NOMO-1 treated with DMSO at 0.1 percent for 48 hours (cell line): ENCODE measurements around the gene GPR152.
"Not testable (repeated sequence)": the region's sequence is repeated elsewhere in the genome, so short reads cannot be mapped to it uniquely, and the experiment has no call there.

Experiments
- DNase-seq: peaks from one replicate; lab custom pipeline; 2025; ENCODE audit not compliant: unreplicated experiment; lab: John Stamatoyannopoulos, UW

GPR152 gene

DNA sequence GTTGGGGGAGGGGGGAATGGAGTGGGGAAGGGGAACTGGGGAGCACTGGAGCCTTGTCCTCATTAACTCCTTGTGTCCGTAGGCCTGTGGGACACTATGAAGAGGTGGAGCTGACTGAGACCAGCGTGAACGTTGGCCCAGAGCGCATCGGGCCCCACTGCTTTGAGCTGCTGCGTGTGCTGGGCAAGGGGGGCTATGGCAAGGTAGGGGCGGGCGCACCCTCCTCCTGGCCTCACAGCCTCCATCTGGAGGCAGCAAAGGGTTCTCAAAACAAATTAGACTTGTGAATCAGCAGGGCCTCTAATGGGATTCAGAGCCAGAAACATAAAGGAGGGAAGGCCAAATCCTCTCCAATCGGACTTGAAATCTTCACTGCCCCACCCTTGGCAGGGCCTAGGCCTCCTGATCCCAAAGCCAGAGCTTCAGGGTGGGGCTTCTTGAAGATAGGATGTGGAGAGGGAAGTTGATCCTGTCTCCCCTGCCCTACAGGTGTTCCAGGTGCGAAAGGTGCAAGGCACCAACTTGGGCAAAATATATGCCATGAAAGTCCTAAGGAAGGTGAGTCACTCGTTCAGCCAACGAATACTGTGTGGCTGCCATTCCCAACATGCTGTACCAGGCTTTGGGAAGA is 23.4 kb downstream of the GPR152 start:
- no peak for DNase-seq

DNA sequence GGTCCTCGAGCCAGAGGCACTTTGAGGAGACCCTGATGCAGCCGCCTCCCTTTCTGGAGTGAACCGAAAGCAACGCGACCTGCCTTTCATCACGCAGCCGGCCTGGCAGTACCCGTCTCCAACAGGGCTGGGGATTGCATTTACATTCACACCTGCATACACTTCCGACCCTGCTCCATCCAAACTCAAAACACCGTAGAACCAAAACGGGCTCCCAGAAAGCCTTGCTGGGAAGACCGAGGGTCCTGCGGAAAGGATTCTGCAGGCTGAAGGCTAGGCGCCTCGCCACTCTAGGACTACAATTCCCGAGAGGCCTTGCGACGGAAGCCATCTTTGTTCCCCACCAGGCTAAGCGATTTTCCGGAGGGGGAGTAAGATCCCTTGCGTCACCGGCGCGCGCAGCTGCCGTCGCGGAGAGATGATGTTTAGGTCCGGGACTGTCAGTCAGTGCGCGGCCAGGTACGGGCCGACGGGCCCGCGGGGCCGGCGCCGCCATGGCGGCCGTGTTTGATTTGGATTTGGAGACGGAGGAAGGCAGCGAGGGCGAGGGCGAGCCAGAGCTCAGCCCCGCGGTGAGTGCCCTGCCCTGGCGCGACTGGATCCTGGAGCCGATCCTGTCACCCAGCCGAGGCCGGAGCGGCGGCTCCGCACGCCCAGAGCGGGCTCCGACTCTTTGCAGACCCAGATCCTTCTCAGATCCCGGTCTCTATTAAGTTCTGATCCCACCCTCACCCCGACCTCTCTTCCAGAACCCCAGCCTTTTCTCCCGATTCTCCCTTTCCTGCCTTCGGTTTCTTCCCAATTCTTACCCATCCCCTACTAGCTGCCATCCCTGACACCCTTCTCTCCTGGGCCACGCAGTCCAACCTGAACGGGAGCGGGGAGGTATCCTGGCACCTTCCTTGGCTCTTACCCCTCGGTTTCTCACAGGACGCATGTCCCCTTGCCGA is 24.2 kb downstream of the GPR152 start, which contains the start of gene RPS6KB2:
Gene RPS6KB2 (plus strand): TSS at position 443 of the 950 bp plus-strand sequence. CDS start 52 bp downstream, at position 495.
- peak; percentile 93 for DNase-seq

DNA sequence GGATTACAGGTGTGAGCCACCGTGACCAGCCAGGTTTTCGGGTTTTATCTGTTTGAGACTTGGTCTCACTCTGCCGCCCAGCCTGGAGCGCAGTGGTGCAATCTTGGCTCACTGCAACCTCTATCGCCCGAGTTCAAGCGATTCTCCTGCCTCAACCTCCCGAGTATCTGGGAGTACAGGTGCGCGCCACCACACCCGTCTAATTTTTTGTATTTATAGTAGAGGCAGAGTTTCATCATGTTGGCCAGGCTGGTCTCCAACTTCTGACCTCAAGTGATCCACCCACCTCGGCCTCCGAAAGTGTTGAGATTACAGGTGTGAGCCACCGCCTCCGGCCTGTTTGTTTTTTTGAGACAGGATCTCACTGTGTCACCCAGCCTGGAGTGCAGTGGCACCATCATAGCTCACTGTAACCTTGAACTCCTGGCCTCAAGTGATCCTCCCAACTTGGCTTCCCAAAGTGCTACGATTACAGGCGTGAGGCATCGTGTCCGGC is 25.1 kb downstream of the GPR152 start:
- not testable (repeated sequence) for DNase-seq

DNA sequence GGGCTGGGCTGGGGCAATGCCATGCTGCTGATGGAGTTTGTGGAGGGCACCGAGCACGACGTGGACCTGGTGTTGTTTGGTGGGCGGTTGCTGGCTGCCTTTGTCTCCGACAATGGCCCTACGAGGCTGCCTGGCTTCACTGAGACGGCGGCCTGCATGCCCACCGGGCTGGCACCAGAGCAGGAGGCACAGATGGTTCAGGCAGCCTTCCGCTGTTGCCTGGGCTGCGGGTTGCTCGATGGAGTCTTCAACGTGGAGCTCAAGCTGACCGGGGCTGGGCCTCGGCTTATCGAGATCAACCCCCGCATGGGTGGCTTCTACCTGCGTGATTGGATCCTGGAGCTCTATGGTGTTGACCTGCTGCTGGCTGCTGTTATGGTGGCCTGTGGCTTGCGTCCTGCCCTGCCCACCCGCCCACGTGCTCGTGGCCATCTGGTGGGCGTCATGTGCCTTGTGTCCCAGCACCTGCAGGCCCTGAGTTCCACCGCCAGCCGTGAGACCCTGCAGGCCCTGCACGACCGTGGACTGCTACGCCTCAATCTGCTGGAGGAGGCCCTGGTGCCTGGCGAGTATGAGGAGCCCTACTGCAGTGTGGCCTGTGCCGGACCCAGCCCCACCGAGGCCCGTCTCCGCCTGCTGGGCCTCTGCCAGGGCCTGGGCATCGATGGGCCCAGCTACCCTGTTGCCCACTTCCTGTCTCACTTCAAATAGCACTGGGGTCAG is 28.5 kb downstream of the GPR152 start:
- DNase-seq, result no peak

DNA sequence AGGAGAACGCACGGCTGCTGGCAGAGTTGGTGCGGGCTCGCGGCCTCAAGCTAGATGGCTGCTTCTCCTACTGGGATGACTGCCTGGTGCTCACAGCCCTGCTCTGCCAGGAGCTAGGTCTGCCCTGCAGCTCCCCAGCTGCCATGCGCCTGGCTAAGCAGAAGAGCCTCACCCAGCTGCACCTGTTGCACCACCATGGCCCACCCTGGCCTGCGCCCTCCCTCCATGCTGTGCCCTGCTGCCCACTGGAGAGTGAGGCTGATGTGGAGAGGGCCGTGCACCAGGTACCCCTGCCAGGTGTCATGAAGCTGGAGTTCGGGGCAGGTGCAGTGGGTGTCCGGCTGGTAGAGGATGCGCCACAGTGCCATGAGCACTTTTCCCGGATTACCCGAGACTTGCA is 29.1 kb downstream of the GPR152 start:
- no peak for DNase-seq

DNA sequence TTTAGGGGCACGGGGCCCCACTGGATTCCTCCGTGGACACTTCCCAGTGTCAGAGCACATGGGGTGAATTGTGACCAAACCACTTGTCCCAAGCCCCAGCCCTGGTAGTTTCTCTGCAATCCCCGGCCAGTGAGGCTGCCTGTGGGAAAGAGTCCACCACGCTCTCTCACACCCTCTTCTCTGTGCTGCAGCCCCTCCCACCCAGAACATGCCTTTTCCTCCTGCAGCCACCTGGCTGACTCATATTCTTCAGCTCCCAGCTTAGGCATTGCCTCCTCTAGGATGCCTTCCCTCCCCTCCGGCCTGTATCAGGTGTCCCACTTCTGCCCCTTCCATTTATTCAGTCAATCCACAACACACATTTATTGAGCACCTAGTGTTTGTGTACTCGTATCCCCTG is 29.6 kb downstream of the GPR152 start:
- DNase-seq, result no peak

DNA sequence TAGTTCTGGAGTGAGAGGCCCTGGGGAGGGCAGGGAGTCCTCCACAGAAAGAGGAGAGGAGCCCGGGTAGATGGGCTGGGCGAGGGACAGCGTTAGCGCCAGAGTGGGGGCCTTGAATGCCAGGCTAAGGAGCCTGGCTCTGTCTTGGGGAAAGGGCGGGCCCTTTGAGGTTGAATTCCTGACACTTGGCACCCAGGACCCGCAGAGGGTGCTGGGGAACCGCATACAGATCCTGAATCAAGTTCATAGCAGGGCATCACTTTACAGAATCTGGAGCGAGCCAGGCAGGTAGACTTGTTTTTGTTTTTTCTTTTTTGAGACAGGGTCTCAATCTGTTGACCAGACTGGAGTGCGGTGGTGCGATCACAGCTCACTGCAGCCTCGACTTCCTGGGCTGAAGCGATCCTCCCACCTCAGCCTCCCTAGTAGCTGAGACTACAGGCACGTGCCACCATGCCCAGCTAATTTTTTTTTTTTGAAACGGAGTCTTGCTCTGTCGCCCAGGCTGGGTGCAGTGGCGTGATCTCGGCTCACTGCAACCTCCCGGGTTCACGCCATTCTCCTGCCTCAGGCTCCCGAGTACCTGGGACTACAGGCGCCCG is 31.0 kb downstream of the GPR152 start:
- DNase-seq, result no peak

DNA sequence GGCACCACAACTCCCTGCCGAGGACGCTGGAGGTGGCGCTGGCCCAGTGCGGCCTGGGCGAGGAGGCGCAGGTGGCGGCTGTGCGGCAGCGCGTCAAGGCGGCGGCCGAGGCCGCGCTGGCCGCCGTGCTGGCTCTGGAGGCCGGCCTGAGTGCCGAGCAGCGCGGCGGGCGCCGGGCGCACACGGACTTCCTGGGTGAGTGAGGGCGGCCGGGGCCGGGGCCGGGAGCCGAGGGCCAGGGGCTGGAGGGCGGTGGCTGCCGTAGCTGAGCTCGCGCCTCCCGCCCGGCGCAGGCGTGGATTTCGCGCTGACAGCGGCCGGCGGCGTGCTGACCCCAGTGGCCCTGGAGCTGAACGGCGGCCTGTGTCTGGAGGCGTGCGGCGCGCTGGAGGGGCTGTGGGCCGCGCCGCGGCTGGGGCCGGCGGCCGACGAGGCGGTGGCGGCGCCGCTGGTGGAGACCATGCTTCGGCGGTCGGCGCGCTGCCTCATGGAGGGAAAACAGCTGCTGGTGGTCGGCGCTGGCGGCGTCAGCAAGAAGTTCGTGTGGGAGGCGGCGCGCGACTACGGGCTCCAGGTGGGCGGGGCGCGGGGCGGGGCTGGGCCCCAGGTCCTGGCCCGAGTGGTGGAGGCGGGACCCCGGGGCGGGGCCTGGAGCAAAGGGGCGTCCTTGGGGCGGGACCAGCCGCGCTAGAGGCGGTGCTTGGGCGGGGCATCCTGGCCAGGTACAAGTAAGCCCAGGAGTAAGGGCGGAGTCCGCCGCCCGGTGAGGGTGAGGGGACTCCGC is 31.7 kb downstream of the GPR152 start:
- peak; percentile 81 for DNase-seq

DNA sequence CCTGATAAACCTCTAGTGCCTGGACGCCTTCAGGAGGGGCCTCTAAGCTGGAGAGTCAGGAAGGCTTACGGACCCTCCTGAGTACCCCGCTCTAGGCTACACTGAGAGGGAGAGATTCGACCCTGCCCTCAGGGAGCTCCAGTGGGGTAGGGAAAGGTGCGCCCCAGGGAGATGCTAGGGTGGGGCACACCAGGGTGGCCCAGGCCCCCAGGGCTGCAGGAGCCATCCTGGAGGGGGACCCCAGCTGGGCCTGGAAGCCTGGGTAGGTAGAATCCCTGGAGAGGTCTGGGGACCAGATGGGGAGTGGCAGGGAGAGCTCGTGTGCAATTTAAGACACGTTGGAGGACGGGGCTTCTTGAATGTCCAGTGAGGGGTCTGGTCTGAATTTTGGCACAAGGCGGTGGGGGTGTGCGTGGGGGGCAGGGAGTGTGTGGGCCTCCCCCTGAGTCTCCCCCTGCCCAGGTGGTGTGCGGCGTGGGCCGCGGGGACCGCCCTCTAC is 32.3 kb downstream of the GPR152 start:
- DNase-seq, result no peak

DNA sequence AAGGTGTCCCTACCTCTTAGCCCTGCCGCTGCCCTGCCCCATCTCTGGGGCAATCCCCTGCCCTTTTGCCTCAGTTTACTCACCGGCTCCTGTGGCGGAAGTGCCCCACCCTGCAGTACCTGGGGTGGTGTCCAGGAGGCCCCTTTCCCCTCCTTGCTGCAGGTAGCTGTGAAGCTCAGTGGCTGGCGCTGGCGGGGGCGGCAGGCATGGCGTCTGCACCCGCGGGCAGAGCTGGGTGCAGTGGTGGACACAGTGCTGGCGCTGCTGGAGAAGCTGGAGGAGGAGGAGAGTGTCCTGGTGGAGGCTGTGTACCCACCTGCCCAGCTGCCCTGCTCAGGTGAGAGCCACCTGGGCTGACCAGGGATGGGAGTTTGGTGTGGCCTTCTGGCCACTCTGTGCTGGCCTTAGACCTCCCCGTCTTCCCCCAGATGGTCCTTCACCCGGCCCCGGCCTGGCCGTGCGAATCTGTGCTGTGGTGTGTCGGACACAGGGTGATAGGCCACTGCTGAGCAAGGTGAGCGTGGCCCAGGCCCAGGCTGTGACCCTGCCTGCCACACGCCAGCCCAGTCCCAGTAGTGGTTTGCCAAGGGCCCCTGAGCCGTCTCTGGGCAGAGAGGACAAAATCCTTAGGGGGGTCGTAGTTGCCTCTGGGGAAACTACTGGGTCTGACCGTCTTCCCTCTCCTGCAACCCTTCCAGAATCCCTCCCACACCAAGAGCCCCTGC is 33.0 kb downstream of the GPR152 start:
- DNase-seq, result no peak

DNA sequence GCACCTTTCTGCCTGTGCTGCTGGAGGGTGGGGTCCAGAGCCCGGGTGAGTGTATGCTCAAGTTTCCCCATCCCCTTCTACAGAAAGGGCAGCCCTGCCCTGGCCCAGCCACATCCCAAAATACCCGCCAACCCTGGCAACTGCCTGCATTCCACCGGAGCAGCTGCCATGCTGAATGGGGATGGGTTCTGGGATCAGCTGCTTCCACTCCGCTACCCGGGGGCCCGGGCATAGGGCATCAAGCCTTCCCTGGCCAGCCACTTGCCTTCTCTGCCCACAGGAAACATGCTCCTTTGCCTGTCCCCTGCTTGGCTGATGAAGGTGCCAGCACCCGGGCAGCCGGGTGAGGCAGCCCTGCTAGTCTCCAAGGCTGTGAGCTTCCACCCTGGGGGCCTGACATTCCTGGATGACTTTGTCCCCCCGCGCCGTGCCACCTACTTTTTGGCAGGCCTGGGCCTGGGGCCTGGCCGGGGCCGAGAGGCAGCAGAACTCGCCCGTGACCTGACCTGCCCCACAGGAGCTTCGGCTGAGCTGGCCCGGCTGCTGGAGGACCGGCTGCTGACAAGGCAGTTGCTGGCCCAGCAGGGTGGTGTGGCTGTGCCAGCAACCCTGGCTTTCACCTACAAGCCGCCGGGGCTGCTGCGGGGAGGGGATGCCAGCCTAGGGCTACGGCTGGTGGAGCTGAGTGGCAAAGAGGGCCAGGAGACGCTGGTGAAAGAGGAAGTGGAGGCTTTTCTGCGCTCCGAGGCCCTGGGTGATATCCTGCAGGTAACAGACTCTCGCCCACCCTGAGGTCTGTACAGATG is 33.9 kb downstream of the GPR152 start:
- peak; percentile 27 for DNase-seq

DNA sequence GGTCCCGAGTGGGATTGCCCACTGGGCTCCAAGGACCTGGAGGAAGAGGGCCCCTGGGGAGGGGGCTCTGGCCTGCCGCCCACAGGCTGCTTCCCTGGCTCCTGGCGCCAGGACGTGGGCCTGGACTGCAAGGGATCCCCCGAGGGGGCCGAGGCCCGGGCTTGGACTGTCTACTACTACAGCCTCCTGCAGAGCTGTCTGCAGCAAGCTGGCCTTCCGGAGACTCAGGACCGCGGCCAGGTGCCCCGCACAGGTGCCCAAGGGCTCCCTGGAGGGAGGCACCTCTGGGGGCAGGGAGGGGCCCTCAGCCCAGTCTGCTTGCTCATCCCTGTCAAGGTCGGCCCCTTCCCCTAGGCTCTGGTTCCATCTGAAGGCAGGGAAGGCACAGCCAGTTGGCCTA is 35.1 kb downstream of the GPR152 start:
- DNase-seq, result no peak

DNA sequence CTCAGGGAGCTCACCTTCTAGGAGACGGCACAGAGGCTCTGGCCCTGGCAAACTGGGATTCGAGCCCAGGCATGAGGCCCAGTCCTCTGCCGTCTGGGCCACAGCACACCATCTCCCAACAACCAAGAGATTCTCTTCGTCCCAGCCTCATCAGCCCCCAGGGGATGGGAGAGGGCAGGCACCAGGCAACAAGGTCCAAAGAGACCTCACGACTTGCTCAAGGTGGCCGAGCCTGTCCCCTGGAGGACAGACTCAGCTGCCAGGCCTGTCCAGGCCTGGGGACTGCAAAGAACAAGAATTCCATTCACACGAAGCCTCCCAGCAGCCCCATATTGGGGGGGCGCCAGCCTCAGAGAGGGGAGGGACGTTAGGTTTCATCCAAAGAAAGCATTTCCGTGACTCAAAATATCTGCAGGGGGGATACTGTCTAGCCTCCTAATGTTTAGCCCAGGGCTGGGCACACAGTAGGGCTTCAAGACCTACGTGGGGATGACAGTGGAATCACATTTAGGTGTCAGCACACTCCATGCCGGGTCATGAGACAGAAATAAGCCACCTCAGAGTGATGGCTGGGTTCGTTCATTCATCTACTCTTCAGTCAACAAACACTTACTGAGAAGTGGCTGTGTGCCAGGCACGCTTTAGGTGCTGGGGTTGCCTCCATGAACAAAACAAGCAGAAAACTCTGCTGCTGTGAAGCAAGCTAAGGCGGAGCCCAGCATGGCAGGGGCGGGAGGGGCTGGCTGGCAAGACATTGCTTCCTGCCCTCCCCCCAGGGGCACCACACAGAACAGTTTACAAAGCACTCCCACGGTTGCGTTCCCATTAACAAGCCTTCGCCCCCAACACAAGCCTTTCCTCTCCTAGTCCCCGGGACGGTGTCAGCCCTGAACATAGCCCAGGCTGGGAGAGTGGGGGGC is 35.9 kb downstream of the GPR152 start:
- no peak for DNase-seq

DNA sequence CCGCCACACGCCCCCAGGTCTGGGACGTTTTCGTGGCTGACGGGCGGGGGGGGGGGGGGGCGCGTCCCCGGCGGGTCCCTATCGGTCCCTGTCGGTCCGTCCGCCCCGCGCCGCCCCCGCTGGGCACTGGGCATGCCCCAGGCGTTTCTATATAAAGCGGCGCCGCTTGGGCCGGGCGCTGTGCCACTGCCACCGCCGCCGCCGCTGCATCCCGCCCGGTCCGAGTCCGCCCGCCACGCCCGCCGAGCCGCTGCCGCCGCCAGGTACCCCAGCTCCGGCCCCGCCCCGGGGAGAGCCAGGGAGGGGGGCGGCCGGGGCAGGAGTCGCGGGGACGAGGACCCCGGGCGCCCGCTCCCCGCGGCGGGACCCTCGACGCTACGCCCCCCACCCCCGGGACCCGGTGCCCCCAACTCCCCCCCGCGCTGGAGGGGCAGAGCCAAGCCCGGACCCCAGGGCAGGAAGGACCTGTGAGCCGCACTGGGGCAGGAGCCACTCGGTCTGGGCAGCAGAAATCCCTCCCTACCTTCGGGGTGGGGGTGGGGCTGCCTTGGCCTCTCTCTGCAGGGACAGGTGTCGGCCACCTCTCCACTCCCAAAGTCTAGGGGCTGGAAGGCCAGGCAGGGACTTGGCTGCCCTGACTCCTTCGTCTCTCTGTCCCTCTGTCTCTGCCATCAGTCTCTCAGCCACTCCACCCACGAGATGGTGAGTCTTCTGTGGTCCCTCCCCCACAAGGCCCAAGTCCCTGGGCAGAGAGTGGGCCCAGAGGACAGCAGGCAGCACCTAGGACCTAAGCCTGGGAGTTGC is 36.8 kb downstream of the GPR152 start, which contains the start of gene CARNS1:
Gene CARNS1 (plus strand): TSS at position 178 of the 804 bp plus-strand sequence. CDS start 522 bp downstream, at position 700.
- DNase-seq, result no peak

DNA sequence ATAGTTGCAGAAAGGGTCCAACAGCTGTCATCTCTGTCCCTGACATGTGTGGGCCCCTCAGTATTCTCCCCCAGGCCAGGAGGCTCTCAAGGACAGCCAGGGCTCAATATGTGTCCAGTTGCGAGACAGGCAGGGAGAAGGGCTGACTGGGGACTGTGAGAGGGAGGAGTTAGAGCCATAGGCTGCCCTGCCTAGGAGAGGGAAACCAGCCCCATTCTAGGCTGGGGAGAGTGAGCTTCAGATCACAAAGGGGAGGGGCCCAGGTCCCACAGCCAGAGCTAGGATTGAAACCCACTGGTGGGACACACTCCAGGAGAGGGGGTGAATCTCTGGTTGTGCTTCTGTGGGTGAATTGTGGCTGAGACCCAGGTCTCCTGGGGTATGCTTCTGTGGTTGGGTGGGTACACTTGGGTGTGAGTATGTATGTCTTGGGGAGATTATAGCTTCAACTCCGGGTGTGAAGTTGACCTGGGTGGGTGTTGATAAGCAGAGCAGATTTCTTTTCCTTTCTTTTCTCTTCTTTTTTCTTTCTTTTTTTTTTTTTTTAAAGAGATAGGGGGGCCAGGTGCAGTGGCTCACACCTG is 39.2 kb downstream of the GPR152 start:
- DNase-seq, result no peak

DNA sequence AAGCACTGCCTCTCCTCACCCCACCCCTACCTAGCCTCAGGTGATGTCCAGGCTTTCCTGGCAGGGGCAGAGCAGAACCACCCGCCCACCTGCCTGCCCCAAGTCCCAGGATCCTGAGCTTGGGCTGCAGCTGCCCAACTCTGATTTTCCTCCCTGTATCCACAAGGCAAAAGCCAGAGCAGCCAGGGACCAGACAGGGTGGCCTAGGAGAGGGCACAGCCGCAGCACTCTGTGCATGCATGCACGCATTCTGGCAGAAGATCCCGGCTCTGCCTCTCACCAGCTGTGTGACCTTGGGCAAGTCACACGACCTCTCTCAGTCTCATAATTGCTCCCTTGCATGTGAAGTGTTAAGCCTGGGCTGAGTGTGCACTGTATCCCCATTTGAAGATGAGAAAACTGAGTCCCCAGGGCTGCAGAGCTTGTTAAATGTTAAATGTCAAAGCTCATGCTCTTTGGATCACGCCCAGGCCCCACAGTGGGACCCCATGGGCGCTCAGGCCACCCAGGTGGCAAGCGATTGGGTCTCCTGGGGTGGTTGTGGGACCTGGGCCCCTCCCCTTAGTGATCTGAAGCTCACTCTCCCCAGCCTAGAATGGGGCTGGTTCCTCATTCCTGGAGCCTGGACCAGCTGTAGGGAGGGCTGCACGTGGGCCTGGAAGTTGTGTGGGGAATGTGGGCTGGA is 39.9 kb downstream of the GPR152 start:
- DNase-seq, result no peak
